ENCODE data around the gene MAP3K10.

- no peak for TF ChIP-seq POLR2A (IDR thresholded peaks at IDR 0.05; ENCODE audit: low read length)
- TF ChIP-seq GATA1 (IDR thresholded peaks at IDR 0.05; ENCODE audit: low read depth, low read length): no peak
Measured at GRCh38 chr19:40224342-40225150, 33.3 kb downstream of the MAP3K10 start.
